Stimulated activated CD8-positive, alpha-beta memory T cell treated with anti-CD3 and anti-CD28 coated beads, Interleukin-12 subunit alpha, Interleukin-12 subunit beta, amount 100 ng/mL, for 24 hours (primary cell): ENCODE data around the gene SASH3.

Source experiments
- DNase-seq: peaks from one replicate; pipeline ENCODE4 v3.0.0-alpha.2; 2020; ENCODE audit errors: extremely low read depth

Gene SASH3

DNA sequence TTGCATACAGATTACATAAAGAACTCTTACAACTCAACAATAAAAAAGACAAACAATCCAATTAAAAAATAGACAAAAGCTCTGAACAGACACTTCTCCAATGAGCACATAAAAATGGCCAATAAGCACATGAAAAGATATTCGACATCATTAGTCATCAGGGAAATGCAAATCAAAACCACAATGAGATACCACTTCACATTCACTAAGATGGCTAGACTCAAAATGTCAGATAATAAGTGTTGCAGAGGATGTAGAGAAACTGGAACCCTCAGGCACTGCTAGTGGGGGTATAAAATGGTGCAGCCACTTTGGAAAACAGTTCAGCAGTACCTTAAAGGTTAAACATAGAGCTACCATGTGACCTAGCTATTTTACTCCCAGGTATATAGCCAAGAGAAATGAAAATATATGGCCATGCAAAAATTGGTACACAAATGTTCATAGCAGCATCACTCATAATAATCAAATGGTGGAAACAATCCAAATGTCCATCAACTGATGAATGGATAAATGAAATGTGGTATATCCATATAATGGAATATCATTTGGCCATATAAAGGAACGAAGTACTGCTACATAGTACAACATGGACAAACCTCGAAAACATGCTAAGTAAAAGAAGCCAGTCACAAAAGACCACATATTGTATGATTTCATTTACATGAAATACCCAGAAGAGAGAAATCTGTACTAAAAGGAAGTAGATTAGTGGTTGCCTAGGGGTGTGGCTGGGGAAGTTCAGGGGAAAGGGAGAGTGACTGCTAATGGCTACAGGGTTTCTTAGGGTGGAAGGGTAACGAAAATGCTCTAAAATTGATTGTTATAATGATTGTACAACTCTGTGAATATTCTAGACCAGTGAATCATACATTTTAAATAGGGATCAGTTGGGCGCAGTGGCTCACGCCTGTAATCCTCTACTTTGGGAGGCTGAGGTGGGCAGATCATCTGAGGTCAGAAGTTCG, 29.4 kb downstream of the SASH3 start:
- no peak for DNase-seq

DNA sequence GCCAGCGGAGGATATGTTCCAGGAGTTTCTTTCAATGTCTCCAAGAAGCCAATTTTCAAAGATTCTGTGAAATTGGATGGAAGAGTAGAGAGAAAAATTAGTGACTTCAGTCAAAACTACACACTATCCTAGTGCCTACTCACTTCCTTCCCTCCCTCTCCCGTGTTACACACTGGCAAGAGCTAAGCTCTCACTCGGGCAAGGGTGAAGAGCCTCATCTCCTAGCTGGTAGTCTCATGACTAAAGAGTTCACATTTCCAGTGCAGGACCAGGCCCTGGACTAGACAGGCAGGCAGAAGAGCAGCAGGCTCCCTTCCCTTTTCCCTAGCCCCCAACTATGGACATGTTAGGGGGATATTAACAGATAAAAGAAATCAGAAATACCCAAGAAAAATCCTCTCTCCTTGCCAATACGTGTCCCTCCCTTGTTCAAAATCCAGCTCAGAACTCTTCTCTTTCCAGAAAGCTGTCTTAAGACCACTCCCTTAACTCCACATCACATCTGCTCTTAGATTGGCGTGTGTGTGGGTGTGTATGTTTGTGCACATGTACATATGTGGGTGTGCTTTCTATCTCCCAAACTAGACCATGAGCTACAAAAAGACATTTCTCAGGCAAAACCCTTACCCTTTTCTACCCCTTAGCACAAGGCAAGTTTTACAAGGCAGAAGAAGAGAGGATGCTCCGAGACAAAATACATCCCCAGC, 34.1 kb downstream of the SASH3 start:
- no peak for DNase-seq

DNA sequence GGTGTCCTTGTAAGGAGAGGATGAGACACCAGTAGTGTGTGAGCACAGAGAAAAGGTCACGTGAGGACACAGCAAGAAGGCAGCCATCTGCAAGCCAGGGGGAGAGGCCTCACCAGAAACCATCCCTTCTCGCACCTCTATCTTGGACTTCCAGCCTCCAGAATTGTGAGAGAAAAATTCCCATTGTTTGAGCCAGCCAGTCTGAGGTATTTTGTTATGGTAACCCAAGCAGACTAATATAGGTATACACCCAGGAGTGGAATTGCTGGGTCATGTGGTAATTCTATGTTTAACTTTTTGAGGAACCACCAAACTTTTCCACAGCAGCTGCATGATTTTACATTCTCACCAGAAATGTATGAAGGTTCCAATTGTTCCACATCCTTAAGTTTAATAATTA, 38.4 kb downstream of the SASH3 start:
- DNase-seq, result no peak

DNA sequence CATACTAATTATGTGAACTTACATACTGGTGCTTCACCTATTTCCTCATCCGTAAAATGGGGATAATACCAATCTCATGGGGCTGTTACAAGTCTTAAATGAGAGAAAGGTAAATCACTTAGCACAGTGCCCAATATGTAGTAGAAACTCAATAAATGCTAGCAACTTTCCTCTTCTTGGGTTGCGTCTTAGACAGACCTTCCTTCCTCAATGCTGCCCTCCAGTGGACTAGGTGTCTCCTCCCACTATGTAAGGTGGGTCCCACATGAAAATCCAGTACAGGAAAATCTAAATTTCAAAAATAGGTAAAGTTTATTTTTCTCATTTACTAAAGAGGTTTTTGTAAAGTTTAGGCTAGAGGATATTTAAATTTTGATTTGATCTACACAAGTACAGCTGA, 43.4 kb downstream of the SASH3 start:
- no peak for DNase-seq

DNA sequence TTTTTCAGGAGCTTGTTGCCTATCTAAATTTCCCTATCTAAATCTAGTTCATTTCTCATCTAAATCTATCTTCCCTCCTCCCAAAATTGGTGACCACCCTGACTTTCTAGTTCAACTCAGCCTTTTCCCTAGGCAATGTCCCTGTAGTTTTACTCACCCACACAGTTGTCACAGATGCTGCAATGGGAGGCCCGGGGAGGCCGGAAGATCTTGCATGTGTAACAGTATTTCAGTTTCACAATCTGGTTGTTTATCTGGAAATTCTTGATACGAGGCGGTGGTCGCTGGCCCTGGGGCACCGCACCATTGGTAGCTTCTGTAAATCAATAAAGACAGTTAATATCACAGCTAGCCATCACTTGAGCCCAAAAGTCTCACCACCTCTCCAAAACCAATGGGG, 43.8 kb downstream of the SASH3 start:
- DNase-seq, result no peak

DNA sequence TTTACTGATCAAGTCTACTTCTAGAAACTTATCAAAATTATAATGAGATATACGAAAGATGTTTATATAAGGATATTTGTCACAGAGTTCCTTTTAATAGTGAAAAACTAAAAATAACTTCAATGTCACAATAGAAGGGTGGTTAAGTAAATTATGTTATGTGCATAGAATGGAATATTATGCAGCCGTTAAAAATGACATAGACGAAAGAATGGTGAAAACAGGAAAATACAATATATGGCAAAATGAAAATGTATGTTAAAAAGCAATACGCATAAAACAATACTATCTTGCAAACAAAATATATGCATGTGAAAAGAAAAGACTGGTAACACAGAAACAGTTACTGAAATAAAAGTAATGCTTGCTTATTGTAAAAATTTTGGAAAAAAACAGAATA, 44.9 kb downstream of the SASH3 start:
- DNase-seq, result no peak

DNA sequence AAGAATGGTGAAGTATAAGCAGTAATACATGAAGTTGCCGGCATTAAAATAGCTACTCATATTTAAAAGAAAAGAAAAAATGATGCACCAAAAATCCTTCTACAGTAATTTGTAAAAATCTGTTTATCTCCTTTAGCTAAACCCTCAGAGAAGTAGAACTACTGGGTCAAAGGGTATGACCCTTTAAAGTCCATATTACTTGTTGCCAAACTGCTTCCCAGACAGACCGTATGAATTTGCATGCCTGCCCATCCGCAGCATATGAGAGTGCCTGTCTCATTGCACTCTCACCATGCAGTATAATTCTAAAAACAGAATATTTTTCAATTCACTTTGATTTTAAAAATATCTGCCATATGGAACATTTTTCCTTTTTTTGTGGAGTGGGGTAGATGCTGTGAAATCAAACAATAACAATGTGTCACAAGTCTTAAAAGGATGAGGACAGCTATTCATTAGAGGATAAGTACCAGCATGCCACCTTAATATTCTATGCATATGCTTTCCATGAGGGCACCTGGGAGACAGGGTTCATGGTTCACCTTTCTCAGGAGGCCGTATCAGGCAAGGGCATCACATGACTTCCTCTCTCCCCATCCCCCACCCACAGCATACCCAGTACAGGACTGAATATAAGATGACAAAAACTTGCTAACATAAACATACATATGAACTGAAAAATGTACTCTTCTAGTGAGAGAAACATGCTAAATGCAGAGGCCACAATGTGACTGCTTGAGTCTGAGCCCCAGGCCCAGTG, 46.2 kb downstream of the SASH3 start:
- no peak for DNase-seq

DNA sequence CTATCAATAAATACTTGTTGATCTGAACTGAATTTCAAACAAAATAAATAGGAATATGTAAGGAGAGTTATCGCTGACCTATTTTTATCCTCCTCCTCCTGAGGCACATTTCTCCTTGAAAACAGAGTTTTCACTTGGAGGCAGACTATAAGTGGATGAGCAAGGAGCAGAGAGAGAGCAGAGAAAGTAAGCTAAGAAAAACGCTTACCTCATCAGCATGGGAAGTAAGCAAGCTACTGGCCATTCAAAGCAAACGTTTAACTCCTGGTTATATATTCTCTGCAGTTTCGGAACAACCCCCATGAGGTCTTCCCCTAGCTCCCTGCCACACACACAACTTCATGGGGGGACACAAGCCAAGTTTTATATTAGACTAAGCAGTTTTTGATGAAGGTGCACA, 50.7 kb downstream of the SASH3 start:
- no peak for DNase-seq

DNA sequence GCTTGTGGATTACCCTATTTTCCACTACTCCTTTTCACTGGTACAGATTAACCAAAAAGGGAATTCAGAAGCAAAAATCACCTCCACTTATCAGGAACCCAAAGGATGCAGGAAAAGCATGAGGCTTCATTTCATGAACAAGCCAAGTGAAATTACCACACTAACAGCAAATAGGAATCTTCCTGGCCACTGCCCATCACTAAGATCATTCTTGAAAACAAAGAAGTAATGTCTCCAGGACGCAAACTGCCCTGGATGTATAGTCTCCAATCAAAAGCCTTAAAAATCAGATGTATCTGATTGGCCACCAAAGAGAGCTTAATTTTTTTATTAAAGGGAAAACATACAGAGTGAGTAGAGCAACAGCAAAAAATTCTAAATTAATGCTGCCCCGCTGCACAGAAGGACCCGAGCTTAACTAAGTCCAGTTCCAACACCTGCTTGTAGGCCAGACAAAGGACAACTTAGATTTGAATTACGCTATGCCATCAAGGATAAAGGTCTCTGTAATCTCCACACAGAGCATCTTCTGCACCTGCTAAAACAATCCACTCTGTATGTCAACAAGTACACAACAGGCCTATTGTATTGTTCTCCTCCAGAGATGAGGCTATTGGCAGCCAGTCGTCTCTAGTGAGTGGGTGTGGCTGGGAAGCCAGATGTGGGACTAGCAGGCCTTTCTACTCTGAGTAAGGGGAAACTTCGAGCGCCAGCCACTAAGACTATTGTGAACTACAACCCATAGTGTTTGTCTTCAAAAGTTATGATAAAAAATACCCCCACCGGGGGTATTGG, 51.5 kb downstream of the SASH3 start:
- no peak for DNase-seq

DNA sequence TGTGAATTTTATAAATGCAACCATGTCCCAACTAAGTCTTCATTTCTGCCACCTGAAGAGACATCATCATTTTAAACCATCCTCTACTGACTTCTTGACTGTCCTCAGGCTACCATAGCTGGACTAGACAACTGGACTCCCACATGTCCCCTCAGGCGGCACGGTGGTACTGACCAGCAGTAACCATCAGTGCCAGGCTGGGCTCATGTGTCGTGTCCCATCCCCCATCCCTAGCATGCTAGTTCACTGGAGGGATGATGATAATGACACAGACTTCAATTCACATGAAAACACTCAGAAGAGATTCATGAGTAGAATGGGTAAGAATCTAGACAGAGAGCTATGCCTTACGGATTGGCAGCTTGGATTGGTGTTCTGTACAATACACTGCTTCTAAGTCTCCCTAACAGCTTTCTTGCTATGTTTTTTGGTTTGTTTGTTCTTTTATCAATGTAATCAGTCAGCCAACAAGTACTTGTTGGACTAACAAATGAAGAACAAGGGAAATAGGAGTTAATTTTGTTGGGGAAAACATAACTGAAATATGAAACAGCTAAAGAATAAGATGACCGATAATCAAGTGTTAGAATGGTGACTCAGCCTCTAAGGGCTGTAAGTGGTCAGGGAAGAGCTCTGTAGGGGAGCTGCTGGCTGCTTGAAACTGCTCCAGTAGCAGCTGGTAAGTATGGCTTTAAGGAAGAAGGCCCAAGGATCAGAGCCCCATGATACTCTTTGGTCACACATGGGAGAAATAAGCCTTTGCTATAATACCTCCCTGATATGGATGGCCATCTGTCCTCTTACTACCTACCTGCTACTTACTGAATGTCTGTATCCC, 53.6 kb downstream of the SASH3 start:
- no peak for DNase-seq

DNA sequence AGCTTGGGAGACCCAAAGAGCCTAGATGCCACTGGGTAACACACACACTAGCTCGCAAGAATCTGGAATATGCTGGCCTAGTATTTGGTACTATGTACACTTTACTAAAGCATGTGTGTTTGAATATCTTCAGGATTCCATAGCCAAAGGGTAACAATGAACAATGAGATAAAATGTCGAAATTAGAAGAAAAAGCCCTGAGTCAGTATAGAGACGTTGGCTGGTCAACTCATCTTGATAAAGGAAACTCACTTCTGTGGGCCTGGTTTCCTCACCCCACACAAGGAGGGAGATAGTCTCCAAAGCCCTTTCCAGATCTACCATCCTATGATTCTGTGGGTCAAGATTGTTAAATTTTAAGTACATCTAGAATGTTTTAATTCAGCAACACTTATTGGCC, 57.1 kb downstream of the SASH3 start:
- no peak for DNase-seq

DNA sequence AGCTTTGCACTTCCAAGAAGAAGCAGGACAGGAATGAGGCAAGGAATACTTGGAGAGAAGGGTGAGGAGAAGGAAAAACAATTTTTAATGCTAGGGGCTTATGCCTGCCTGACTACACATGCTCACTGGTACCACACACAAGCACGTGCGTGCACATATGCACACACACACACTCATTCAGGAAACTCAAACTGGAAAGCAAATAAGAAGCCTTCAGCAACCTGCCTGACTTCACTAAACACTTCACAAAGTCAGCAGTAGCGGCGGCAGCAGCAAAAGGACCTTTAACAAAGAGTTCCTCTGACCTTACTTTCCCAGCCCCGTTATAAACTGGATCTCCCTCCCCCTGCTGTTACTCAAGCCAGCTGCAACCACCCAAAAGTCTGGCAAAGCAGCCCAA, 60.6 kb downstream of the SASH3 start:
- DNase-seq, result no peak

DNA sequence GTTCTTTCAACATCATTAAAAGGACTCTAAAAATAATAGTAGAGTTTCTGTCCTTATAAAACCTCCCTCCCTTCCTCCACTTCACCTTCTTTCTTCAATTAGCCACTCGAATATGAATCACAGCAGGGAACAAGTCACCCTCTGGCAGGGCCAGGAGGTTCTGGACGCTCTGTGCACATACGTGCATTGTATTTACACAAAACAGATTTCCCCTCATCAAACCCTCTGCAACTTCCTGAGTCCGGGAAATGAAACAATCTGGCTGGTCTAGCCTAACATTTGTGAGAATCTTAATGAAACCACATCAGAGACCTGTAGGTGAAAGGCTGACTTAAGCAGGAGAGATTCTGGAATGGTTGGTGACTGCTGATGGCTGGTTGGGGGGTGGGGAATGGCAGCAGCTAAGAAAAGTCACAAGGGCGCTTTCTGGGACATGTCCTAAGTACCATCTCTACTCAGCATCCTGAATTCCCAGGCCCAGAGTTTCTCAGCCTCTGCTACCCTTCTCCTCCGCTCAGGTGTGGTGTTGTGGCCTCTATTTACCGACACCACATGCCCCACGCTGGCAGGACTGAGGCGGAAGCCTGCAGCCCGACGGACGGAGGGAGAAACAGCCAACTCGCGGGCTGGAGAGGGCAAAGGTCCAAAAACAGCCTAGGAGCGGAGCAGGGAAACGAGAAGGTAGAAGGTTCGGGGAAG, 62.9 kb downstream of the SASH3 start:
- no peak for DNase-seq

DNA sequence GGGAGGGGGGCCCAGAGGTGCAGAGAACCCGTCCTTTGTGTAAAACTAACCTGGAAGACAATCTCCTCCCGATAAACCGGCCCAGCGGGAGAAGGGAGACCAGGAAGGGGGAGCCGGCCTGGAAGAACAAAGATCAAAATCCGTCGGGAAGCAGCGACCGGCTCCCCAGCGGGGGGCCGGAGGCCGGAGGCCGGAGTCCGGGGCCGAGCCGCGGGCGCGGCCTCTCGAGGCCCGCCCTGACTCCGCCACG, 63.4 kb downstream of the SASH3 start:
- no peak for DNase-seq

DNA sequence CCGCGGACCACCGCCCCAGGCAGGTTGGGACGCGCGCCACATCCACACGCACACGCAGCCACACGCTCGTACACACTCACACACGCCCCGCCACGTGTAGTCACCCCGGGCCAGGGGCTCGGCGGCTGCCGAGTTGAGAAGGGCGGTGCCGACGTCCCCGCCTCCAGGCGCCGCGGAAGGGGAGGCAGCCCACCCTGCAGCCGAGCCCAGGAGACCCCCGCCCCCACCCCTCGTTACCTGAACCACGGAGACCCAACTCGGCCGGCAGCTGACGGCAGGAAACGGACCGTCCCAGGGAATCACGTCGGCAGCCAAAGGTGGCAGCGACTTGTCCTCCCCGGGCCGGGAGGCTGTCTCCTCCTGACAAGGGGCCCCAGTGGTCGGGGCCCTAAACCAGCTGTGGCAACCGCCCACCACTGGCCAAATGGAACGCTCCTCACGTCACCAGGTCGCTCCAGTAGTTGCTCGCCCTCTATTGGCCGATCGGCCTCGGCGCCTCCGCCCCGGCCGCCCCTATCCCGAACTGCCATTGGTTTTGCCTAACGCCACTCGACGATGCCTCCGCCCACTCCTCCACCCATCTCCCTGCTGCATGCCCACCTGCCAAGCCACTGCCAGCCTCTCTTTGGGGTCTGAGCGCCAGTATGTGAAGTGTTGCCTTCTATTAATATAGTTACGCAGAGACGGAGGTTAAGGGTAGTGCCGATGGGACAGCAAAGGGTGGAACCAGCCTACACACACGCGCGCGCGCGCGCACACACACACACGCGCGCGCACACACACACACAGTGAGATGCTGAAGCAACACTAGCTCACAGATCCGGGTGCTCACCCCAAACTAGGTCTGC, 63.9 kb downstream of the SASH3 start, which contains the start of gene ZDHHC9:
TSS of gene ZDHHC9 (minus strand) at position 428 of the 848 bp plus-strand sequence. CDS start 1,941 bp downstream, outside the sequence.
- peak; percentile 49 for DNase-seq
